Measurements from ENCODE around the gene CLDN4. TPM values are rescaled to one million over a fixed set of nuclear protein-coding genes. Genes with fewer than 3 reads are reported as not detected.

The CLDN4 gene
- total RNA-seq, 4 donors from 2014 or later, result 0.77 to 55.7 (median 4.5) TPM

DNA sequence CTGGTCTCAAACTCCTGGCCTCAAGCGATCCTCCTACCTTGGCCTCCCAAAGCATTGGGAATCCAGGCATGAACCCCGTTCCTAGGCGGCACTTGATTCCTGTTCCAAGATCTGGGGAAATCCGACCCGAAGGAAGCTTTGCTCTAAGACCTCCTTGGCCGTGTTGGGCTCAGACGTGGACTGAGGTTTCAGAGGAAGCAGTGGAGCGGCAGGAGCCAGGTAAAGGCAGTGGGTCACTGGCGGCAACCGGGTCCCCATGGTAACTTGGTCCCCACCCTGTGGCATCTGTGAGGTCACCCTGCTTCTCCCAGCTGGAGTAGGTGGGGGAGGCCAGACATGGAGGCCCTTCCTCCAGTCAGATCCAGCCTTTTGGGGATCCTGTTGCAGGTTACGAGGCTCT lies 30.1 kb downstream of the CLDN4 start, which contains the start of gene TMEM270:
TMEM270 (plus strand) TSS at position 301 of the 400 bp plus-strand sequence; CDS start at position 337, 36 bp downstream.
- Histone ChIP-seq H3K27ac (no peak within 1 kb of the TSS), H3K4me1 (no peaks in the 10 kb centered on the region), H3K36me3 (no peaks in the 10 kb centered on the region), H3K9me3 (no peaks in the 10 kb centered on the region), H3K4me3 (no peak within 1 kb of the TSS), H3K27me3 (no peaks in the 10 kb centered on the region)
- DNase-seq, result no peak
- TF ChIP-seq, protein P1, sequence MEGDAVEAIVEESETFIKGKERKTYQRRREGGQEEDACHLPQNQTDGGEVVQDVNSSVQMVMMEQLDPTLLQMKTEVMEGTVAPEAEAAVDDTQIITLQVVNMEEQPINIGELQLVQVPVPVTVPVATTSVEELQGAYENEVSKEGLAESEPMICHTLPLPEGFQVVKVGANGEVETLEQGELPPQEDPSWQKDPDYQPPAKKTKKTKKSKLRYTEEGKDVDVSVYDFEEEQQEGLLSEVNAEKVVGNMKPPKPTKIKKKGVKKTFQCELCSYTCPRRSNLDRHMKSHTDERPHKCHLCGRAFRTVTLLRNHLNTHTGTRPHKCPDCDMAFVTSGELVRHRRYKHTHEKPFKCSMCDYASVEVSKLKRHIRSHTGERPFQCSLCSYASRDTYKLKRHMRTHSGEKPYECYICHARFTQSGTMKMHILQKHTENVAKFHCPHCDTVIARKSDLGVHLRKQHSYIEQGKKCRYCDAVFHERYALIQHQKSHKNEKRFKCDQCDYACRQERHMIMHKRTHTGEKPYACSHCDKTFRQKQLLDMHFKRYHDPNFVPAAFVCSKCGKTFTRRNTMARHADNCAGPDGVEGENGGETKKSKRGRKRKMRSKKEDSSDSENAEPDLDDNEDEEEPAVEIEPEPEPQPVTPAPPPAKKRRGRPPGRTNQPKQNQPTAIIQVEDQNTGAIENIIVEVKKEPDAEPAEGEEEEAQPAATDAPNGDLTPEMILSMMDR (IDR thresholded peaks at IDR 0.05), result no peak
- no peak for TF ChIP-seq POLR2A (IDR thresholded peaks at IDR 0.05)
- intact Hi-C loops (cut with DNase I; ENCODE audit: low total_unique reads), result no loop called here

DNA sequence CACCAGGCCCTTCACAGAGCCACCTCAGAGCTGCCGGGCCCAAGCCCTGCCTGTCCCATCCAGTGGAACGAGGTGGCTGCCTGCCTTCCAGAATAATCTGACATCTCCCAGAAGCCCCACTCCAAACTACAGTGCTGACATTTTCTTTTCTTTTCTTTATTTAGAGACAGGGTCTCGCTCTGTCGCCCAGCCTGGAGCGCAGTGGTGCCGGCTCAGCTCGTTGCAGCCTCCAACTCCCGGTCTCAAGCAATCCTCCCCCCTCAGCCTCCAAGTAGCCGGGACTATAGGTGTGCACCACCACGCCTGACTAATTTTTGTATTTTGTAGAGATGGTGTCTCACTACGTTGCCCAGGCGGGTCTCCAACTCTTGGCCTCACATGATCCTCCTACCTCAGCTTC lies 30.5 kb downstream of the CLDN4 start:
- intact Hi-C loops (cut with DNase I; ENCODE audit: low total_unique reads), result no loop called here
- no peaks in the 10 kb centered on the region for H3K36me3 ChIP-seq
- no peak for DNase-seq
- H3K27me3 ChIP-seq, result no peaks in the 10 kb centered on the region
- H3K27ac ChIP-seq, result no peak overlapping the region
- TF ChIP-seq POLR2A (IDR thresholded peaks at IDR 0.05), result no peak
- TF ChIP-seq, protein P1 (IDR thresholded peaks at IDR 0.05), result no peak
- H3K9me3 ChIP-seq, result no peaks in the 10 kb centered on the region
- no peak overlapping the region for H3K4me3 ChIP-seq
- H3K4me1 ChIP-seq, result no peaks in the 10 kb centered on the region

DNA sequence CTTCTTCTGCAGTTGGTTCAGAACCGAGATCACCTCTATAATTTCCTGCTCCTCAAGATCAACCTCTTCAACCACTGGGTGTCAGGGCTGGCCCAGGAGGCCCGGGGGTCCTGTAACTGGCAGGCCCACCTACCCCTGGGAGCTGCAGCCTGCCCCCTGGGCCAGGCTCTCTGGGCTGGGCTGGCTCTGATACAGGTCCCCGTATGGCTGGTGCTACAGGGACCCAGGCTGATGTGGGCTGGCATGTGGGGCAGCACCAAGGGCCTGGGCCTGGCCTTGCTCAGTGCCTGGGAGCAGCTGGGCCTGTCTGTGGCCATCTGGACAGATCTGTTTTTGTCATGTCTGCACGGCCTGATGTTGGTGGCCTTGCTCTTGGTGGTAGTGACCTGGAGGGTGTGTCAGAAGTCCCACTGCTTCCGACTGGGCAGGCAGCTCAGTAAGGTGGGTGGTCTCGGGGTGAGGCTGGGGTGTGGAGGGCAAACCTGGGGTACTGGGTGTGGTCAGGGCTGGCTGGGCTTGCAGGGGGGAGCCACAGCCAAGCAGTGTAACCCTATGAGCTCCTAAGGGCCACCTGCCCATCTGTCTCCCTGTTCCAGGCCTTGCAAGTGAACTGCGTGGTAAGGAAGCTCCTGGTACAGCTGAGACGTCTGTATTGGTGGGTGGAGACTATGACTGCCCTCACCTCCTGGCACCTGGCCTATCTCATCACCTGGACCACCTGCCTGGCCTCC lies 34.4 kb downstream of the CLDN4 start:
- no peak overlapping the region for H3K27ac ChIP-seq
- TF ChIP-seq, protein P1 (IDR thresholded peaks at IDR 0.05), result no peak
- no peak for TF ChIP-seq POLR2A (IDR thresholded peaks at IDR 0.05)
- no peak overlapping the region for H3K4me3 ChIP-seq
- H3K4me1 ChIP-seq, result no peaks in the 10 kb centered on the region
- no peak for DNase-seq
- no peaks in the 10 kb centered on the region for H3K9me3 ChIP-seq
- H3K27me3 ChIP-seq, result no peaks in the 10 kb centered on the region
- intact Hi-C loops (cut with DNase I; ENCODE audit: low total_unique reads), result loop anchor here (5.0 kb wide), 1 partner anchor 157 kb away; no protein-coding TSS in a partner anchor
- no peaks in the 10 kb centered on the region for H3K36me3 ChIP-seq

DNA sequence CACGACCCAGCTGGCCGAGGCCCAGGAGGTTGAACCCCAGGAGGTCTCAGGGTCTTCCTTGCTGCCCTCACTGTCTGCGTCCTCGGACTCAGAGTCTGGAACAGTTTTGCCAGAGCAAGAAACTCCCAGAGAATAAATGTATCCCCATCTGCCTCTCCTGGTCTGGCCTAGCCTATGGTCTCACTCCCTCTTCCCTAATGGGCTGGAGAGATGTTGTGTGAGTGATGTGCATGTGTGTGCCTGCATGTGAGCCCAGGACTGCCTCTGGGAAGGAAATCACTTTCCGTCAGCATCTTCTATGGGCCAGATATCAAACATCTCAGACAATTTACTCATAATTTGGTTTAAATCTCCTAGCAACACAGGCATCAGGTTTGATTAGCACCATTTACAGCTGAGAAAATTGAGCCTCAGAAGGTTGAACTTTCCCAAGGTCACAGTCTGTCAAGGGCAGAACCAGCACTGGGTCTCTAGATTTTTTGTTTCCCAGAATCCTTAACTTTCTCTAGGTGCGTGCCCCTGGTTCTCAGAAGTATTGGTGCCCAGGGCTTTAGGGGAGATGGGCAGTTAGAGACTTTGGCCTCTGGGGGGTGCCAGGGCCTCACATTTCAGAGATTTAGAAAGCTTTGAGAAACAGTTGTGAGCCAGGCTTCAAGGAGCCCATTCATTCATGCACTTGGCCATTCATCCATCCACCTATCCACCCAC lies 35.1 kb downstream of the CLDN4 start:
- no peaks in the 10 kb centered on the region for H3K9me3 ChIP-seq
- no peaks in the 10 kb centered on the region for H3K4me1 ChIP-seq
- H3K27me3 ChIP-seq, result no peaks in the 10 kb centered on the region
- DNase-seq, result peak in 1 of 2 donors; percentile 55
- no peaks in the 10 kb centered on the region for H3K36me3 ChIP-seq
- no peak for TF ChIP-seq POLR2A (IDR thresholded peaks at IDR 0.05)
- TF ChIP-seq, protein P1 (IDR thresholded peaks at IDR 0.05), result peak; percentile 53 to 76 (median 69)
- intact Hi-C loops (cut with DNase I; ENCODE audit: low total_unique reads), result loop anchor here (5.0 kb wide), 1 partner anchor 156 kb away; no protein-coding TSS in a partner anchor
- H3K27ac ChIP-seq, result no peak overlapping the region
- no peak overlapping the region for H3K4me3 ChIP-seq

DNA sequence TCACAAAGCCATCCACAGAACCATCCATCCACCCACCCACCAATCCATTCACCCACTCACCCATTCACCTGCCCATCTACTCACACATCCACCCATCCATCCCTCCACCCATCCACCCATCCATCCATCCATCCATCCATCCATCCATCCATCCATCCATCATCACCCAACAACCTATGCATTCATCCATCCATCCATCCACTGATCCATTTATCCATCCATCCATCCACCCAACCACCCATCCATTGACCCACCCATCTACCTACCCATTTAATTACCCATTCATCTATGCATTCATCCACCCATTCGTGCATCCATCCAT lies 35.6 kb downstream of the CLDN4 start:
- TF ChIP-seq POLR2A (IDR thresholded peaks at IDR 0.05), result no peak
- TF ChIP-seq, protein P1 (IDR thresholded peaks at IDR 0.05), result no peak
- intact Hi-C loops (cut with DNase I; ENCODE audit: low total_unique reads), result loop anchor here (5.0 kb wide), 1 partner anchor 156 kb away; no protein-coding TSS in a partner anchor
- Histone ChIP-seq H3K27me3 (no peaks in the 10 kb centered on the region), H3K36me3 (no peaks in the 10 kb centered on the region), H3K4me1 (no peaks in the 10 kb centered on the region), H3K27ac (no peak overlapping the region), H3K4me3 (no peak overlapping the region), H3K9me3 (no peaks in the 10 kb centered on the region)
- no peak for DNase-seq
